Activated CD4-positive, alpha-beta T cell treated with anti-CD3 and anti-CD28 coated beads, Interleukin-2, Interleukin-4, amounts not matched to agents 100 ng/mL and 50 ng/mL, durations not matched to agents 16 hours and 8 hours (primary cell): ENCODE data around the gene CARMIL1.
"Not testable (repeated sequence)": the region's sequence is repeated elsewhere in the genome, so short reads cannot be mapped to it uniquely, and the experiment has no call there.

Experiments used
- DNase-seq: peaks from one replicate; pipeline ENCODE4 v3.0.0-alpha.2; 2020; ENCODE audit warnings: low spot score

Gene CARMIL1

DNA sequence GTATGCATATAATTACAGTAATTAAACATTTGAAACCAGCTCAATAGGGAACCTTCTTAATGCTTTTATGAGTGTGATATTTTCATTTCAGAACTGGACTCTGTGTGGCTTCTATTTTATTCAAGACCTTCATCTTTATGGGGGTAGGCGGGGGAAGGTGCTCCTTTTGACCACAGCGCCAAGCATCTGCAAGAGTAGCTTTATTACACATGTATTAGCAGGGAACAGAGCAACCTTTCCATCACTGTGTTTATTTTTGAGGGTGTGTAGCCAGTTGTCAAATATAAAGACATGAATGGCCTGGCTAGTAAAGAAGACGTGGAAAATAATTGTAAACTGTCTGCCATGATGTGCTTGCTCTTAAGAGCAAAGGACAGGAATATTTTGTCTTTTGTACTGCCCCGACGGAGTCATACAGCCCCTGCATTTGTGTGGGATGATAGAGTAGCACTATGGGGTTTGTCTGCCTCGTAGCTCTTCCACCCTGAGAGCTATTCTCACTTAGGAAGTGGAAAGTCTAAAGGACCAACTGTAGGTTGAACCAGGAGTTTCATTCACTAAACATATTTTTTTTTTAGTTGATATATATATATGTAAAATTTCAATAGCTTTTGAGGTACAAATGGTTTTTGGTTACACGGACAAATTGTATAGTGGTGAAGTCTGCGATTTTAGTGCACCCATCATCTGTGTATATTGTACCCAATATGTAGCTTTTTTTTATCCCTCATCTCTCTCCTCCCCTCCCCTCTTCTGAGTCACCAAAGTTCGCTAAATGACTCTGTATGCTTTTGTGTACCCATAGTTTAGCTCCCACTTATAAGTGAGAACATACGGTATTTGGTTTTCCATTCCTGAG, 91.2 kb downstream of the CARMIL1 start:
- peak; percentile 62 for DNase-seq

GRCh38 chr6:25371037-25371347, 91.8 kb downstream of the CARMIL1 start:
- no peak for DNase-seq

GRCh38 chr6:25375125-25375524, 96.0 kb downstream of the CARMIL1 start:
- no peak for DNase-seq

- no peak for DNase-seq
Observed at GRCh38 chr6:25377664-25378063, 98.5 kb downstream of the CARMIL1 start.

GRCh38 chr6:25381077-25381476, 101.9 kb downstream of the CARMIL1 start:
- no peak for DNase-seq

DNA sequence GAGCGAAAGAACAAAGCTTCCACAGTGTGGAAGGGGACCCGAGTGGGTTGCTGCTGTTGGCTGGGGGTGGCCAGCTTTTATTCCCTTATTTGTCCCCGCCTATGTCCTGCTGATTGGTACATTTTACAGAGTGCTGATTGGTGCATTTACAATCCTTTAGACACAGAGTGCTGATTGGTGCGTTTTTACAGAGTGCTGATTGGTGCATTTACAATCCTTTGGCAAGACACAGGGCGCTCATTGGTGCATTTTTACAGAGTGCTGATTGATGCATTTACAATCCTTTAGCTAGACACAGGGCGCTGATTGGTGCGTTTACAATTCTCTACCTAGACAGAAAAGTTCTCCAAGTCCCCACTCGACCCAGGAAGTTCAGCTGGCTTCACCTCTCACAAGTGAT, 103.3 kb downstream of the CARMIL1 start:
- DNase-seq, result not testable (repeated sequence)

DNA sequence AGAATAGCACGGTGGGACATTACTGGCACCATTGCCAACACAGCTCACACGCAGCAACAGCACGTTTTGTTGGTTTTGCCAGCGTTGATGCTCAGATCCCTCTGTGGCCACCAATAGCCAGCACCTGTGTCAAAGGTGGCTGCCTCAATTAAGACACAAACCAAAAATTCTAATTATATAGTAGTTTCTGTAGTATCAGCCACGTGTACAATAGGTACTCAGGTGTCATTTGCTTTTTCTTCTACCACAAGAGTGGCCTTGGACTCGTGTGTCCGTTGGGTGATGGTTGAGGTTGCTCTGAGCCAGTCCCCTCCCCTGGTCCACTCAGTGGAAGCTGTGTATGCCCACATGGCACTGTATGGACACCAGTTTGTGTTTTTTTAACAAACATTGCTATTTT, 105.1 kb downstream of the CARMIL1 start:
- no peak for DNase-seq

GRCh38 chr6:25384967-25385366, 105.8 kb downstream of the CARMIL1 start:
- DNase-seq, result no peak

GRCh38 chr6:25387483-25387882, 108.3 kb downstream of the CARMIL1 start:
- DNase-seq, result no peak

DNA sequence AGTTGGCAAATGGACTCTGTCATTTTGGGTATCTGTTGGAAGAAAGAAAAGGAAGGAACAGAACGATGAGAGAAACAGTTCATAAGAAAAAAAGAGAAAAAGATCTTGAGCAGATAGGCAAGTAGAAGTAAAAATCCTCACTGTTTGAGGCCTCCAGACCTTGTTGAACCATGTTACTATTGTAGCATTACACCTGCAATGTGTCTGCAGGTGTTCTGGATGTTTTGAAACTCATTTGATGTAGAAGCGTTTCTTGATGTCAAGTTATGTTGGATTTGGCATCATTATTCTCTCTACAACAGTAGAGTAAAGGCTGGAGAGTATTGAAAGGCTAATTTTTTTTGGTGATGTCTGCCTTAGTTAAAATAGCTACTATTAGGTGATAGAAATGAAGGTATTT, 108.7 kb downstream of the CARMIL1 start:
- DNase-seq, result no peak

GRCh38 chr6:25388776-25389175, 109.6 kb downstream of the CARMIL1 start:
- DNase-seq, result no peak

- DNase-seq, result no peak
Observed at GRCh38 chr6:25389471-25389870, 110.3 kb downstream of the CARMIL1 start.

DNA sequence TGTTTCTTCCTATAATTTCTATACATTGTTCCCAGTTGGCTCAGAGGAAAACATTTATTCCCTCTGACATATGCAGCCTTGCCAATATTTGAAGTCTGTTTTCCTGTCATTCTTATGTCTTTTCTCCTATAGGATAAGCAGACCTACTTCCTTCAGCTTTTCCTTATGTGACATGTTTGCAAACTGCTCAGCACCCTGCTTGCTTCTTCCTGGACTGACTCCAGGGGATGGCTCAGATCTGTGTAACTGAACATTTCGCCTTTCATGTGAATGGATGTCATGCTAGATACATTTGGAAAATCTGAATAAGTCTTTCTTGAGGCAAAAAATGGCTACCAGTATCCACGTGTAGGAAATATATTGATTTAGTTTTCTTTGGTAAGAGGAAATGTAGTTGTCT, 113.2 kb downstream of the CARMIL1 start:
- DNase-seq, result no peak

GRCh38 chr6:25395731-25396130, 116.6 kb downstream of the CARMIL1 start:
- no peak for DNase-seq

DNA sequence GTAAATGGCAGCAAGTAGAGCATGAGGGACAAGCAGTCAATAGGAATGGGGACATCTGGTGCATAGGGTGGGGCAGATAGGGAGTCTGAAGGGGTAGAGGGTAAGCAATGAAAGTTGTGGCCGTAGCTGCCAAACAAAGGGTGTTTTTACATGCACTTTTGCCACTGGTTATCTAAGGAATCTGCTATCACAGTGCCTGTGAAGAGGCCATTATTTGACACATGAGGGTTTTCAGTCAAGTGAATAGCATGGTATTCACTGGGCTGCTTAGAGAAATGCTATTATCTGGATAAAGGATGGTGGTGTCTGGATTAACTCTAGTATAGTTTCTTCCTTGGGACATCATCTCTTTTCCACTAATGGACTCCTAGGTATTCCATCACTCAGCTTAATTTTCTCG, 118.2 kb downstream of the CARMIL1 start:
- no peak for DNase-seq

DNA sequence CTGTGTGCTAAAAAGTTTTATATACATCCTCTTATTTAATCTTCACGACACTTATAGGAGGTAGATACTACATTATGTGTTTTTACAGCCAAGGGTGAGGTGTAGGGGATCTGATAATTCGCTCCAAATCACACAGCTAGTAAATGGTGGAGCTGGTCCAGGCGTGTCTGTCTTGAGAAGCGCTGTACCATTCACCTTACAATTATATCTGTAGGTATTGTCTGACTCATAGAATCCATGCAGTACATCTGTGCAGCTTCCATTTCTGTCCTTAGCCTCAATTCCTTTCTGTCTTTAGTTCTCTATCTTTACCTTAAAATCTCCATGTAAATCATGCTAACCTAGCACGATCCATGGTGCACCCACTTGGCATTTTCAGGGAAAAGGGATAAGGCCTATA, 120.7 kb downstream of the CARMIL1 start:
- DNase-seq, result no peak

DNA sequence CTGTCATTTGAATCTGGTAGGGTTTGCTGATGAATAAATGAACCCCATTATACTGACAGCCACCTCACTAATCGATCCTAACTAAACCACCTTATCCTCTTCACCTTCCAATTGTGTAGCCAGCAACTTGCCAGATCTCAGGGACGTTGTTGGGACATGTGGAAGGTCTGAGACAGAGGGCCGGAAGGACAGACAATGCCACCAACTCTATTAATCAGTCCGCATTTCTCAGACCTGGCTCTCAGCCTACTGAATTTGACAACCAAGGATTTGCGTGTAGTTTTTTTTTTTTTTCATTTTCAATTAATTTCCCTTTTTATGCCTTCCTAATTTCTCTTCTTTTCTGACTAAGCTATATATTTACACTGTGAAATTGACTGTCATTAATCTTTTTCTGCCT, 122.5 kb downstream of the CARMIL1 start:
- no peak for DNase-seq

DNA sequence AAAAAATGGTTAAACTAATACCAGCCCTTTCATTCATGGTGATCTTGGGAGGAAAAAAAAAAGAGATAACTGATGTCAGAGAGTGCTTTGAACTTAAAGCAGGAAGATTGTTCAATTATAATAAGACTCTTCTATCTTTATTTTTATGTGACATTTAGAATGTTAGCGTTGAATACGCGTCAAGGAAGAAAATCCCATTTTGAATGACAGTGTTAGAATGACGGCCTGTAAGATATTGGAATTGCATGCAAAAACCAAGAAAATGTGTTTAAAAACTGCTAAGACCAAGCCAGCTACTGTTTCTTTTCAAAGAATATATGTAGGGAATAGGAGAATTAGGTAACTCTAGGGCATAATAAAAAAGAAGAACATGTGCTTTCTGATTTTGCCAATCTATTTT, 123.0 kb downstream of the CARMIL1 start:
- DNase-seq, result no peak

GRCh38 chr6:25403150-25403549, 124.0 kb downstream of the CARMIL1 start:
- DNase-seq, result no peak

DNA sequence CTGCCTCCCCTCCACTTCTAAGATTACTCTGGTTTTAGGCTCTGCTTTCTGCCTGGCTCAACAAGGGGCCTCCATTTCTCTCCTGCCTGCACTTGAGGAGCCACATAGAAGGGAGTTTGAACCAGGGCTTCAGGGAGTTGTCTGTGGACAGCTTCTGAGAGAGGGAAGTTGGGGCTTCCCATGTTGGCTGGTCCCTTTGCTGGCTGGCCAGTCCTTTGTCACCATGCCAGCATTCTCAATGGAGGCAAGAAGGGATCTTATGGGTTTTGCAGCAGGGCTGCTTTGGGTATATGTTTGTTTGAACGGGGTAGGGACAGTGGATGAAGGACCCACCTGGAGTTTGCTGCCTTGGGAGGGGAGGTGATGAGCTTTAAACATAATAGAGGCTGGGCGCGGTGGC, 124.9 kb downstream of the CARMIL1 start:
- DNase-seq, result no peak

GRCh38 chr6:25404693-25405169, 125.6 kb downstream of the CARMIL1 start:
- DNase-seq, result peak; percentile 70

GRCh38 chr6:25405442-25405841, 126.3 kb downstream of the CARMIL1 start:
- DNase-seq, result no peak

DNA sequence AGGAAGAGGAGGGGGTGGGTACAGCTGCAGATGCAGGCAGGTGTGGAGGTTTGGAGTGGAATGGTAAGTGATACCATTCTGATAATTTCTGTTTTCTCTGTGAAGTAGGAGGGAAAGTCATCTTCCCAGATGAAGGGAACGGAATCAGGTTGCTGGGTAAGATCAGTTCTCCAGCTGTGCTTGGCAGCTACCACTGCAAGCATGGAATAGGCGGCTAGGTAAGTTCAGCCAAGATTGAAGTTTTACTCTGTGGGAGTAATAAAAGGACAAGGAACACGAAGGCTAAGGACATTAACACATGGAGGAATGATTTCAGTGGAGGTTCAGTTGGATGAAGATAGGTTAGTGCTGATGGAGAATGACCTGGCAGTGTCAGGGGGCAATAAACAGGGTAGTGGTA, 128.3 kb downstream of the CARMIL1 start:
- DNase-seq, result no peak

- no peak for DNase-seq
Observed at GRCh38 chr6:25410102-25410501, 130.9 kb downstream of the CARMIL1 start.
